ENCODE data around the gene PHACTR3. TPM values are rescaled to one million over a fixed set of nuclear protein-coding genes. Genes with fewer than 3 reads are reported as not detected.

PHACTR3 gene
- total RNA-seq, 1 experiment from 2014 or later = not detected

- TF ChIP-seq, protein P1, sequence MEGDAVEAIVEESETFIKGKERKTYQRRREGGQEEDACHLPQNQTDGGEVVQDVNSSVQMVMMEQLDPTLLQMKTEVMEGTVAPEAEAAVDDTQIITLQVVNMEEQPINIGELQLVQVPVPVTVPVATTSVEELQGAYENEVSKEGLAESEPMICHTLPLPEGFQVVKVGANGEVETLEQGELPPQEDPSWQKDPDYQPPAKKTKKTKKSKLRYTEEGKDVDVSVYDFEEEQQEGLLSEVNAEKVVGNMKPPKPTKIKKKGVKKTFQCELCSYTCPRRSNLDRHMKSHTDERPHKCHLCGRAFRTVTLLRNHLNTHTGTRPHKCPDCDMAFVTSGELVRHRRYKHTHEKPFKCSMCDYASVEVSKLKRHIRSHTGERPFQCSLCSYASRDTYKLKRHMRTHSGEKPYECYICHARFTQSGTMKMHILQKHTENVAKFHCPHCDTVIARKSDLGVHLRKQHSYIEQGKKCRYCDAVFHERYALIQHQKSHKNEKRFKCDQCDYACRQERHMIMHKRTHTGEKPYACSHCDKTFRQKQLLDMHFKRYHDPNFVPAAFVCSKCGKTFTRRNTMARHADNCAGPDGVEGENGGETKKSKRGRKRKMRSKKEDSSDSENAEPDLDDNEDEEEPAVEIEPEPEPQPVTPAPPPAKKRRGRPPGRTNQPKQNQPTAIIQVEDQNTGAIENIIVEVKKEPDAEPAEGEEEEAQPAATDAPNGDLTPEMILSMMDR (IDR thresholded peaks at IDR 0.05 in 2 of 3, conservative IDR thresholded peaks at IDR 0.05 in 1 of 3; ENCODE audit: borderline replicate concordance in 1 of 3, insufficient read depth in 1 of 3, low read depth in 2 of 3, low read length in 2 of 3) = peak; percentile 63 to 91 (median 84); a peak in 5 of 6 replicates
- TF ChIP-seq FOSL1 (IDR thresholded peaks at IDR 0.05; ENCODE audit: low read depth) (no peak), EZH2phosphoT487 (IDR thresholded peaks at IDR 0.05; ENCODE audit: borderline replicate concordance) (no peak), RAD21 (IDR thresholded peaks at IDR 0.05; ENCODE audit: low read depth) (peak; percentile 77)
- Histone ChIP-seq H3K27me3 (ENCODE audit: insufficient read depth, low read length) (peaks cover 53% of the 10 kb centered on the region), H3K9me3 (ENCODE audit: control insufficient read depth in 1 of 2, insufficient read depth in 1 of 2, low read depth in 1 of 2, low read length in 2 of 2) (no peaks in the 10 kb centered on the region), H2AFZ (ENCODE audit: low read depth, low read length, poor library complexity, severe bottlenecking) (no peak overlapping the region), H3K4me1 (ENCODE audit: control insufficient read depth in 1 of 2, insufficient read depth in 2 of 2, low read length in 2 of 2) (no peaks in the 10 kb centered on the region), H3K27ac (ENCODE audit: low read depth, low read length) (no peak overlapping the region), H3K79me2 (ENCODE audit: insufficient read depth, low read length) (no peaks in the 10 kb centered on the region), H3K4me2 (ENCODE audit: low read length) (no peak overlapping the region), H4K20me1 (ENCODE audit: insufficient read depth) (no peaks in the 10 kb centered on the region), H3K9ac (ENCODE audit: low read length) (no peak overlapping the region), H3K36me3 (ENCODE audit: control insufficient read depth in 1 of 2, insufficient read depth in 2 of 2, low read length in 2 of 2) (no peaks in the 10 kb centered on the region), H3K4me3 (replicated peaks in 1 of 2; ENCODE audit: low read depth in 1 of 2, low read length in 2 of 2) (no peak overlapping the region), H3K9me2 (ENCODE audit: insufficient read depth) (no peaks in the 10 kb centered on the region)
- RAD21 ChIA-PET (ENCODE audit: low non-redundant PET in 1 of 2, low total read pairs in 2 of 2, uncharacterized antibody in 2 of 2, unreplicated experiment in 2 of 2) = no interaction called here
- ATAC-seq = peak; percentile 97
- peak; percentile 19 for DNase-seq (ENCODE audit: low read depth, low spot score)
- BruUV-seq (replicated peaks) = no TSS peak
- POLR2A ChIA-PET = no interaction called here
- intact Hi-C loops (cut with micrococcal nuclease) = loop anchor here (1.0 to 2.0 kb wide), 2 partner anchors 46 to 153 kb away; no protein-coding TSS in a partner anchor
- CTCF ChIA-PET = interaction anchor here (0.7 to 1.6 kb wide), 6 partner anchors 11 to 108 kb away, joined by 3 to 4 read pairs (median 3); no protein-coding TSS in a partner anchor
These were observed 5.6 kb upstream of the PHACTR3 start for GRCh38 chr20:59598625-59599310.

- H3K4me1 ChIP-seq (ENCODE audit: control insufficient read depth in 1 of 2, insufficient read depth in 2 of 2, low read length in 2 of 2) = no peaks in the 10 kb centered on the region
- RAD21 ChIA-PET (ENCODE audit: low non-redundant PET in 1 of 2, low total read pairs in 2 of 2, uncharacterized antibody in 2 of 2, unreplicated experiment in 2 of 2) = no interaction called here
- H3K4me2 ChIP-seq (ENCODE audit: low read length) = no peak overlapping the region
These were observed 4.4 kb upstream of the PHACTR3 start for GRCh38 chr20:59599941-59600340.

More at GRCh38 chr20:59599941-59600340, 4.4 kb upstream of the PHACTR3 start:
- H3K79me2 ChIP-seq (ENCODE audit: insufficient read depth, low read length) = no peaks in the 10 kb centered on the region
- ATAC-seq (no peak), DNase-seq (ENCODE audit: low read depth, low spot score) (no peak)
- no peaks in the 10 kb centered on the region for H3K9me3 ChIP-seq (ENCODE audit: control insufficient read depth in 1 of 2, insufficient read depth in 1 of 2, low read depth in 1 of 2, low read length in 2 of 2)
- H3K9me2 ChIP-seq (ENCODE audit: insufficient read depth) = no peaks in the 10 kb centered on the region
- no TSS peak for BruUV-seq (replicated peaks)
- H3K4me3 ChIP-seq (replicated peaks in 1 of 2; ENCODE audit: low read depth in 1 of 2, low read length in 2 of 2) = no peak overlapping the region
- no peaks in the 10 kb centered on the region for H4K20me1 ChIP-seq (ENCODE audit: insufficient read depth)
- H3K27me3 ChIP-seq (ENCODE audit: insufficient read depth, low read length) = peaks cover 44% of the 10 kb centered on the region
- no peak overlapping the region for H3K27ac ChIP-seq (ENCODE audit: low read depth, low read length)
- CTCF ChIA-PET = no interaction called here
- H3K9ac ChIP-seq (ENCODE audit: low read length) = no peak overlapping the region
- POLR2A ChIA-PET = no interaction called here
- intact Hi-C loops (cut with micrococcal nuclease) = loop anchor here (2.0 kb wide), 1 partner anchor 45 kb away; no protein-coding TSS in a partner anchor
- H2AFZ ChIP-seq (ENCODE audit: low read depth, low read length, poor library complexity, severe bottlenecking) = no peak overlapping the region
- TF ChIP-seq EGR1 (IDR thresholded peaks at IDR 0.05; ENCODE audit: low read depth) (no peak), ZBTB33 (IDR thresholded peaks at IDR 0.05; ENCODE audit: extremely low read depth, insufficient replicate concordance, low read length) (no peak), SRF (IDR thresholded peaks at IDR 0.05; ENCODE audit: low read depth) (no peak)
- TF ChIP-seq, protein P2, sequence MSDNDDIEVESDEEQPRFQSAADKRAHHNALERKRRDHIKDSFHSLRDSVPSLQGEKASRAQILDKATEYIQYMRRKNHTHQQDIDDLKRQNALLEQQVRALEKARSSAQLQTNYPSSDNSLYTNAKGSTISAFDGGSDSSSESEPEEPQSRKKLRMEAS (IDR thresholded peaks at IDR 0.05) = no peak
- H3K36me3 ChIP-seq (ENCODE audit: control insufficient read depth in 1 of 2, insufficient read depth in 2 of 2, low read length in 2 of 2) = no peaks in the 10 kb centered on the region

Data from HCT116 (cell line).